ENCODE measurements around the gene SLC15A4. TPM values are rescaled to one million over a fixed set of nuclear protein-coding genes. Genes with fewer than 3 reads are reported as not detected.
A peak's percentile ranks its signal among the peaks of the same experiment; 100 is the strongest.
"Not testable (repeated sequence)": the region's sequence is repeated elsewhere in the genome, so short reads cannot be mapped to it uniquely, and the experiment has no call there.

The SLC15A4 gene
- polyA plus RNA-seq, 3 donors: 27.5 to 30.9 (median 30.1) TPM

DNA sequence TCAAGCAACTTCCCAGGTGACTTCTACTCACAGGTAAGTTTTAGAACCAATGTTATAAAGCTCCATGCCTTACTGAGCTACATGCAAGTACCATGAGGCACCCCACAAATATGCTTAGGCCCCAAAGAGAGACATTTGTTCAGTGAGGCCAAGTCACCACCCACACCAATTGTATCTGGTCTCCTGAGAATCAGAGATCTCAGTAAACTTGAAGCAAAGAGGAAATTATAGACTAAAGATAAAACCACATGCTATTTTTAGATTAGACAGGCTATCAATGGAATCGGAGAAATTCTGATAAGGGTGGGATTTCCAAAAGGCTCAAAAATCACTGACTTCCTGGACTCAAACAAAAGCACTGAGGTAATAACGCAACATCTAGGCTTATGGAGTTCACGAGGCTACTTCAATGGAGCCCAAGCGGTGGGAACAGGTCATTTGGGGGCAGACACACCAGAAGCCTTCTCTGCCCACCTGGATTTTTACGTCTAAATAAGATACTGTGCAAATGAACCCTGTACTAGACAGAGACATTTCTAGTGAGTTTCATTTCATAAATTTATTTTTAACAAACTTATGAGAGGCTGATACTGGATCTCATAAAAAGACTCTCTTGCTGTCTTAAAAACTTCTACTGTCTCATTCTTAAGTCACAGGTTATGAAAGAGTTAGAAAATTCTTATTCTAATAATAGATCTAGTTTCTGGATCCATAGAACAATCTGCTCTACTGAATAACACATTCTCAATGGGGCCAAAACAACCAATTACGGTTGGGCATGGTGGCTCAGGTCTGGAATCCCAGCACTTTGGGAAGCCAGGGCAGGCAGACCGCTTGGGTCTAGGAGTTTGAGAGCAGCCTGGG is 7.7 kb downstream of the SLC15A4 start:
- no peak for DNase-seq (ENCODE audit: low read depth in 3 of 3, low spot score in 2 of 3)

DNA sequence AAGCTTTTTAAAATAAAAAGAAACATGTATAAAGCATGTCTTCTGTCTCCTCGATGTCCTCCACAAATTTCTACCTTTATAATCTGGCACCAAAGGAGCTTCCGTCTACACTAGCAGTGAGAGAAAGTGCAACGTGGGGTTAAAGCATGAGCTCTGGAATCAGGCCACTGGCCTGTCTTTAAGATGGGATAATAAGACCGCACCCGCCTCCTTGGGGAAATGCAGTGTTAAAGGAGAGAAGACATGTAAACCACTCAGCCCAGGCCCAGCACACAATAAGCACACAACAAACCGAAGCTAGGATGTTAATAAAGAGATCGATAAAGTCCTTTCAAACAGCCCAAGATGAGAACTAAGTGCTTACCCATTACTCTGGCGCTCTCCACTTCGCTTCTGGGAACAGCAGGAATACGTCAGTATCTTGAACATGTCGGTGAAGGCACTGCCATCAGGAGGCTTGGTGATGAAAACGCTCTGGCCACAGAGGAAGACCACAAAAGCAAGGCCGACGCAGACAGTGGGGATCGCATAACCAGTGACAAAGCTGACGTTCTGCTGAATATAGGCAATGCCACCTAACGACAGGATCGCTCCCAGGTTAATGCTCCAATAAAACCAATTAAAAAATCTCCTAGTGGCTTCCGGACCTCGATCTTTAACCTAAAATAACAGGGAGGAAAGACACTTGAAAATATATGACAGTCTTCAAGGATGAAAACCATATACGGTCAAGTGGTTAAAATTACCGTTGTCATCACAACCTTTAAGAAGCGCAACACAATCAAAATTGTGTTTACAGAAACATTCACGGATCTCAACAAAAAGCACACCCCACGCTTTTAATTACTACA is 9.1 kb downstream of the SLC15A4 start:
- DNase-seq (ENCODE audit: low read depth in 3 of 3, low spot score in 2 of 3): no peak

DNA sequence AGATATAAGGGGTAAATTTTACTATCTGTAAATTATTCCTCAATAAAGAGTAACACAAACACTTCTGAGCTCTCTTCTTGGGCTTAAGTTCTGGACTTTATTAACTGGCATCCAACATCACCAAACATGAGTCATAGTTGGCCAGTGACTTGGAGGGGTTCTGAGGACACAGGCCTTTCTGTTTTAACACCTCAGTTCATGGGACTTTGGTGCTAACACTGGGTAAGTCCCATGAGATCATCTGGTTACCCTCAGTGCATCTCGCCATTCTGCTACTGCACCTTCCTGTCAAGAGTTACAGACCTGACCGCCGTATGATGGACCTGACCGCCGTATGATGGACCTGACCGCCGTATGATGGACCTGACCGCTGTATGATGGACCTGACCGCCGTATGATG is 9.9 kb downstream of the SLC15A4 start:
- no peak for DNase-seq (ENCODE audit: low read depth in 3 of 3, low spot score in 2 of 3)

DNA sequence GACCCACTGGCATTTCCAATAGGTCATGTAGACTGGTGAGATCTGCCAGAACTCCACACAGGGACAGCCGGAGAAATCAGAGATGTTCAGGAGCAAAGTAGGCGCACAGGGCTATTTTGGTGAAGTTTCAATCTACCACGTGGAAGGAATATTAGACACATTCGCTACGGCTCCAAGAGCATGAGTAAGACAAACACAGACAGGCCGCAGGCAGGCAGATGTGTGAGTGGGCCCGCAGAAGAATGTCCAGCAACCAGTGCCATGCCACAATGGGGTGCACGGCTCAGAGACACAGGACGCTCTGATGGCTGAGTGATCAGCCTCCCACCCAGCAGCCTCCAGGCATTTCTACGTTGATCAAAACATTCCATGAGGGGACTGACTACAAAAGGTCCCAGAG is 10.4 kb downstream of the SLC15A4 start:
- DNase-seq (ENCODE audit: low read depth in 3 of 3, low spot score in 2 of 3): no peak

GRCh38 chr12:128811806-128812205 is 12.0 kb downstream of the SLC15A4 start:
- DNase-seq (ENCODE audit: low read depth in 3 of 3, low spot score in 2 of 3): no peak

- no peak for DNase-seq (ENCODE audit: low read depth in 3 of 3, low spot score in 2 of 3)
Measured at GRCh38 chr12:128810182-128811127, 13.3 kb downstream of the SLC15A4 start.

GRCh38 chr12:128808651-128809050 is 15.1 kb downstream of the SLC15A4 start:
- no peak for DNase-seq (ENCODE audit: low read depth in 3 of 3, low spot score in 2 of 3)

DNA sequence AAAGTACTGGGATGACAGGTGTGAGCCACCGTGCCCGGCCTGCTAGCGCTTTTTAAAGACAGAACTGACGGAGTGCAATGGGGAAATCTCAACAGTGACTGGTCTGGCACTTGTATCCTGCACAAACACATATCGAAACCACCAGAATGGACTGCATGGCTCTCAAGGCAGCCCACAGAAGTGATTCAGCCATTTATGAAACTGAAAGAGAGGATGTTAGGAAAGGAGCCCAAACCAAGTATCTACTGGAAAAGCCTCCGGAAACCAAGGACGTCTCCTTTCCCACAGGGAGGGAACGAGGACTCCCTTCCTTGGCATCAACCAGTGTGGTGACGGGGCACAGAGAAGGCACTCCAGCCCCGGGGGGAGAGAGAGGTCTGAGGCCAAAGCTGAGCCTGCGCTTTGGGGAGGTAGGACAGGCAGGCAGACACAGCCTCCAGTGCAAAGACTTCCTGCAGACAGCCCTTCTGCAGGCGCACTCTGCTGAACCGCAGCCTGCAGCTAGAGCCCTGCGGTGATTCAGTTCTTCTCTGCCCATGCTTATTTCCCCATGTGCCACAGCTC is 16.5 kb downstream of the SLC15A4 start:
- no peak for DNase-seq (ENCODE audit: low read depth in 3 of 3, low spot score in 2 of 3)

DNA sequence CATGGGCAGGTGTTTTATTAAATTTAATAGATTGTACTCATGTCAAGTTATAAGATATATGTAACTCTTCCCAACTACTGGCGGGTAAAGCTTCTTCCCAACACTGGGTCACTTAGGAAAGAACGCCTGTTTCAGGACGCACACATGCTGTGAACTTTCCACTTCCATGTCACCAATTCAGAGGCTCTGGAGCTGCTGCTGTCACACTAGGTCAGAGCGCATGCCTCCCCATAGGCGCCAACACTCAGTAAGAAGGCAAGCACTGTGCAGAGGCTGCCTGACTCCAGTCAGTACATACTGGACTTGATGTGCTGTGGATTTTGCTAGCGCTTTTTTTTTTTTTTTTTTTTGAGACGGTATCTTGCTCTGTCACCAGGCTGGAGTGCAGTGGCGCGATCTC is 17.2 kb downstream of the SLC15A4 start:
- DNase-seq (ENCODE audit: low read depth in 3 of 3, low spot score in 2 of 3): no peak

DNA sequence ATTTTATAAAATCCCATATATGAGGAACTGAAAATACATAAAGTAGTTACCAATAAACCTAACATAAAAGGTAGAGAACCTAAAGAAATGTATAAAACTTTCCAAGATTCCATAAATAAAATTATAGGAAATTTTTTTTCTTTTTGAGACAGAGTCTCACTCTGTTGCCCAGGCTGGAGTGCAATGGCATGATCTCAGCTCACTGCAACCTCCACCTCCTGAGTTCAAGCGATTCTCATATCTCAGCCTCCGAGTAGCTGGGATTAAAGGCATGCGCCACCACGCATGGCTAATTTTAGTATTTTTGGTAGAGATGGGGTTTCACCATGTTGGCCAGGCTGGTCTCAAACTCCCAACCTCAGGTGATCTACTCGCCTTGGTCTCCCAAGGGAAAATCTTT is 18.4 kb downstream of the SLC15A4 start:
- not testable (repeated sequence) for DNase-seq (ENCODE audit: low read depth in 3 of 3, low spot score in 2 of 3)

DNA sequence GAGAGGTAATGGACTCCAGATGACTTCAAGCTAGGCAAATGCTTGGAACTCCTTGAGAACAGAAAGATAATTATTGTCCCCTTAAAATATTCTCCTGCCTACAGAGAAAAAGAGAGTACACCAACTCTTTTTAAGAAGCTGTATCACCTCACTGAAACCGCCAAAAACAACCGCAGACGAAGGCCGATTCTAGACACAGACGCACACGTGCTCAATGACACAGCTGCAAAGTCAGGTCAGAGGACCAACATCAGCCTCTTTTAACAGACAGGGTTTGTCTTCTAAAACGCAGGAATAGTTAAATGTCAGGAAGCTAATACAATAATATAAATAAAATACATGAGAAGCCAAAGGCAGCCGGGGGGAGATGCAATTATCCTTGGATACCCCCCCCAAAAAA is 19.0 kb downstream of the SLC15A4 start:
- no peak for DNase-seq (ENCODE audit: low read depth in 3 of 3, low spot score in 2 of 3)

GRCh38 chr12:128803788-128804187 is 20.0 kb downstream of the SLC15A4 start:
- DNase-seq (ENCODE audit: low read depth in 3 of 3, low spot score in 2 of 3): no peak

DNA sequence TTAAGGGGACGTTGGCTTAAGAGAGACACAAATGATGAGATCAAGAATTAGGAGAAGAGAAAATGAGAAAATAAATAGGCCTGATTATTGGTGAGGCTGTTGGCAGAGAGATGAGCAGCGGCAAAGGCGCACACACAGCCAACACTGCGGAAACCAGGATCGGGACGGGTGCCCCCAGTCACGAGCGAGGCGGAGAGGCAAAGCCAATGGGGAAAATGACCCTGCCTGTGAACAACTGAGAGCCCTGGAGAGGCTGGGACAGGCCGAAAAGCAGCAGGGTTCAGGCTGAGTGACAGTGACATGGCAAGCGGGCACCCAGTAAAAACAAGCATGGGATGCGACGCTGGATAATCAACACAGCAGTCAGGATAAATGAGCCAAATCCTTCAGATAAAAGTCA is 21.0 kb downstream of the SLC15A4 start:
- no peak for DNase-seq (ENCODE audit: low read depth in 3 of 3, low spot score in 2 of 3)

DNA sequence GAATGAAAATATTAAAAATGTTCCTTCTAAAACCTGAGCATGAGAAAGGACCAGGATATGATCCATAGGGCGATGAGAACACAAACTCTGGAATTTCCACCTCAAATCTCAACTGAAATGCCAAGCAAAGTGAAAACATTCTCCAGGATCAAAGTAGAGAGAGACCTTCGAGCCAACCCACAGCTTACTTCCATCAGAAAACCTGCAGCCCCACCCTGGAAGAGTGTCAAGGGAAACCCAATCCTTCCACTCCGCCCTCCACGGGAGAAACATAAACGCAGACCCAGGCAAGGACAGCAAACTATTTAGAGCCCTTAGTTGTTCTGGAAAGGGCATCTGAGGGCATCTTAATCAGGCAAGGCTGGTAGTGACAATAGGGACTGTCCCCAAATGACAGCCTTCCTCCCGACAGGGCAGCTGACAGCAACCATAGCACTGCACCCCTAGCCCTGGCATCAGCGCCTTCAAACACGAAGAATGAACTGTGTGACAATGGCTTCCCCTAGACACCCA is 21.8 kb downstream of the SLC15A4 start:
- no peak for DNase-seq (ENCODE audit: low read depth in 3 of 3, low spot score in 2 of 3)

- DNase-seq (ENCODE audit: low read depth in 3 of 3, low spot score in 2 of 3): no peak
Measured at GRCh38 chr12:128800606-128801005, 23.2 kb downstream of the SLC15A4 start.

DNA sequence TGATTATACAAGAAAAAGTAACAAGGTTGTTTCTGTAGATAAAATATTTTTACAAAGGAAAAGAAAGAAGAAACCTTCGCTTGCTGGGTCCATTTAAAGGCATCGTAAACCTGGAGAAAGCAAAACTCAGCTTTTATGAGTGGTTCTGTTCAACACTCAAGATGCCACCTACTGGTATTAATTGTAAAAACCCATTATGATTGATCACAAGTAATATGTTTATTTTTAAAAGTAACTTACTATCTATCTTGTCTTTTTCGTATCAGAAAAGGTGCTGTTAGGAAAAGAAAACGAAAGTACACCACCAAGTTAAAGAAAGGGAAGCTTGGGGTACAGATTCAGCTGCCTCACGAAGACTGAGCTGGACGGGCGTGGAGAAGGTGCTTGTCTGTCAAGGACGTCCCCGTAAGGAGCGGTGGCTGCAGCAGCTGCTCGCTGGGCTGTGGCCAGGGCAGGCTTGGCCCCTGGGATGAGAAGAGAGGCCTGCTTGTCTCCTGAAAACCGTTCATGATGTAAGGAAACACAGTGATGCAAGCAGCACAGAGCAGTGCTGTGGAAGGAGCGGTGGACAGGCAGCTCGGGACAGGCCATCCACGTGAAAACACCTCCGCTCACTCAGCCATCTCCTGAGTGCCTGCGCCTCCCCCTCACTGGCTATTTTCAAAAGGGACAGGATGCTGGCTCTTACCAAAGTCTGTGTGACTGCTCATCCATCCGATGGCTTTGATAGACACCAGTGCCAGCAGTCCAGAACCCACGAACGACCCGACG is 25.0 kb downstream of the SLC15A4 start:
- no peak for DNase-seq (ENCODE audit: low read depth in 3 of 3, low spot score in 2 of 3)

DNA sequence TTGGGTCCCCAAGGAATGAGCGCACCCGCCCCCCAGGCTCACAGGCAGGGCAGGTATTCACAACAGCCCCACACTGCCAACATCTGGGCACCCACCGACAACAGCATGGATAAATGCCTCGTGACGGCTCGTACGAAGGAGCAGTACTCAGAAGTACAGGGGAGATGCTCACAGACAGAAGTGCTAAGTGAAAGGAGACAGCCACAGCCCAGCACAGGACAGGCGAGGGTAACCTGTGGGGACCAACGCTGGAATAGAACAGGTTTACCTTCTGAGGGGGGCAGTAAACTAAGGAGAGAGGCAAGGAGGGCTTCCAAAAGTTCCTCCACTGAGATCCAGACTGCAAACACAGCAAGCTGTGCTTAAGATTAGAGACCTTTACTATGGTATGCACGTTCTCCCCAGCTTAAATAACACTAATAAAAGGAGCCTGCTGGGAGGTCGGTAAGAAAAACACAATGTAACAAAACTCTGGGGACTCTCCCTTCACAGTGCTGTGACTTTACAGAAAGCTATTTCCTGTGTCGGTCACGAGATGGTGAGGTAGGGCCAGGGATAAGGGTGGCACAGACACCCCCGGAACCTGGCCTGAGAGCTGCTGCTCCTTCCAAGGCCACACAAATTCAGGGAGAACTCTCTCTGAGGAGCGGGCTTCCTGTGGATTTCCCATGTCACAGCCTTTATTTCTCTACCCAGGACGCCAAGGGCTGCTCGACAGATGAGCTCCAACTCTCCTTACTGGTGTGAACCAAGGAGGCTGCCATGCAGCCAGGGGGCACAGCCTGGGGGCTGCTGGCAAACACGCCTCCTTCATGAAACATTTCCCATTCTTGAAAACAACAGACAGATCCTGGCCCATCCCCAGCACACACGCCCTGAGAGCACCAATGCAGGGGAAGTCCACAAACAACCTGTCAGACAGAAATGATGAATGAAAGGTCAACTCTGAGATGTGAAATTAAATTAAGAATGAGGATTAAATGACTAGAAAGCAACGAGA is 26.3 kb downstream of the SLC15A4 start:
- peak in 1 of 3 donors; percentile 35 for DNase-seq (ENCODE audit: low read depth in 3 of 3, low spot score in 2 of 3)

DNA sequence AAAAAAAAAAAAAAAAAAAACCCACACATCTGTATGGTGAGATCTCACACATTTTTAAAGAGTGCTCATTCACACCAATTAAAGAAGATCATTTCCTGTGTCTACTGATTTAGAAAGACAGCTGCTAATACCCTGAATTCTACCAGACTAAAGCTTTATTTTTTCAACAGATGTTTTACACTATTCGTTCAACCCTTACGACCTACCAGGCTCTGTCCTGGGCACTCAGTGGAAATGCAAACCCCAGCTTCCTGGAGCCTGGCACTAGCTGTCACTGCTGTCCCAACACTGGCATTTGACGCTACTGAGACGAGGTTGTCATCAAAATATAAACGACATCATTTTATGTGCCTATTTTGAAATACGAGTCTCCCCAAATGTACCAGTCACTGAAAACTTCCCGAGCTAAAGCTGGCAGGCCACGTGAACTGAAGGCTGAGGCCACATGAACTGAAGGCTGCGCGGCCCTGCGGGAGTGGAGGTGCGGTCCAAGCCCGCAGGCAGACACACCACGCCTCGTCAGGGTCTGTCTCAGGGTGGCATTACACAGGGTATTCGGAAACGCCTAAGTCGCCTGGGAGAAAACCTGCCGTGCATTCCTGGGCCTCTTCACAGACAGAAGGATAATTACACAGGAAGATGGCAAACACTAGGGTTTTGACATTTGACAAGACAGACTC is 27.2 kb downstream of the SLC15A4 start:
- no peak for DNase-seq (ENCODE audit: low read depth in 3 of 3, low spot score in 2 of 3)
